DMS153 (cell line): ENCODE measurements around the gene GPC4.

Experiments
- DNase-seq: peaks from one replicate; lab custom pipeline; 2025; lab: John Stamatoyannopoulos, UW

The GPC4 gene

DNA sequence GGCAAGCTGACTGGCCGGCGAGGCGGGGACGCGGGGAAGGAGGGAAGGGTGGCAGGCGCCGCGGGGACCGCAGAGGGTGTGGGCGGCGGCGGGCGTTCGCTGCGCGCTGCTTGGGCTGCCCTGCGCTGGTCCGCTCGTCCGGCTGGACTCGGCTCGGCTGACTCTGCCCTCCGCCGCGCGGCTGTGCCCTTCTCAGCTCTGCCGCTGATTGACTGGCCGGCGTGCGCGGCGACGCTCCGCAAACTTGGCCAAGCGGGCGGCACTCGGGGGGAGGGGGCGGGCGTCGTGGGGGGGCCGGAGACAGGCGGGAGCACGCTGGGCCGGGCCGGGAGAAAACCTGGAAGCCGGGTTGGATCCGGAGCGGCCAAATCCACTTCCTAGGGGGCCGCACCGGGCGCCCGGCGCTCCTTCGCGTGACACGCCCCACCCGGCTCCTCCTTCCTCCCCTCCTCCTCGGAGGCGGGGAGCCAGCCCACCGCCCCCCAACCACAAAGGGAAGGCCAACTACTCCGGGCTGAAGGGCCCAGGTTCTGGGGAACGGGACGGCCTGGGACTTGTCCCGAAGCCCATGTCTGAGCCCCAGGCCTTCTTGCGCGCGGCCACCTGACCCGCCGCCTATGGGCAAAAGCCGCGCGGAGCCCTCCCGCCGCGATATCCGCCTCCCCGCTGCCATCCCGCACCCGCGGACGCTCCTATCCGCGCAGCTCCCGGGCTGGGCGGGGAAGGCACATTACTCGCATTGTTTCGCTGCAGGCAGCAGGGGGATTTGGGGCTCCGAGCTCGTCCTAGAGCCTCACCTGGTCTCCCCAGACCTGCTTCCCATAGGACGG lies at the start of gene GPC4:
TSS of gene GPC4 (minus strand) at position 214 of the 830 bp plus-strand sequence. CDS start 524 bp downstream, outside the sequence.
- no peak for DNase-seq

DNA sequence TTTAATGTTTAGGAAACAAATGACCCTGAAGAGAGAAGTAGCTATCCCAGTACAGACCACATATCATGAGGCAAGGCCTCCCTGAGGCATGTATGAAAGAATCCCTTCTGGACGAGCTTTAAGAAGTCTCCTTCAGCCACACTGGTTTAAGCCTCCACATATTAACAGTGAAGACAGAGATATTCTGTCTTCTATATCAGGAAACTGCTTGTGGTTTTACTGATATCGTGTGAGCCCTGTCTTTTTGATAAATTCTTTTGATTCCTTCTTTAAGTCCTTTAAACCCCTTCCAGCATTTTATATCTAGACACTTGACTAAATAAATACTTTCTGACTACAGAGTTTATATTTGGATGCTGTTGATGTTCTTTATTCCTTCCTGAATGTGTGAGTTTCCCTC lies 45.9 kb upstream of the GPC4 start:
- DNase-seq: no peak

DNA sequence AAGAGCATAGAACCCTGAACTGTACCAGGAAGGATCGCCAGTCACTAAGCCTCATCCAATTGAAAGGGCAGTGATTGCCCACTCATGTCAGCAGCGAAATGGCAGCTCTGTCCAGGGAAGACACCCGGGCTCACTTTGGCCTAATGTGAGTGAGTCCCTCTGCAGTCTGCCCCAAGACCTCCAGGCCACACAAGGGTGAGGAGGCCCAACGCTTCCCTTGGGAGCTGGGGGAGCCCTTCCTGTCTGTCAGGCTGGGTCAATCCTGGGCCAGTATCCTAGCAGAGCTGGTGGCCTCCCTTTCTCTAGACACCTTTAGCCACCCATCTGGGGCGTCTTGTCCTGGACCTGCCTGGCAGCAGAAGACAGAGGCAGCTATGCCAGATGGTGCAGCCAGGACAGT lies 39.6 kb upstream of the GPC4 start:
- no peak for DNase-seq

DNA sequence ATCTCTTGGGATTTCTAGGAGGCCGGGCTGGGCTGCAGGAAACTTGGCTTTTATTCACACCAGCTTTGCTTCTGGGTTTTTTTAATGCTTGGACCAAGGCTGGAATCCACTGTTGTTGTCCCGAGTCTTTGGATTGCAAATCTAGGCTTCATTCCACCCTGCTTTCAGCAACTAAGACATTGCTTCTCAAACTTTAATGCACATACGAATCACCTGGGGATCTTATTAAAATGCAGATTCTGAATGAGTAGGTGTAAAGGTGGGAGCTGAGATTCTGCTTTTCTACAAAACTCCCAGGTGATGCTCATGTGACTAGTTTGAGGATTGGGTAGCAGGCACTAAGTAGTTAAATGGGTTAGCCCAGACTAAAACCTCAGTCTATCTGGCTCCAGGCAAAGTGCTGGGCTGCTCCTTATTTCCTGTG lies 39.2 kb upstream of the GPC4 start:
- DNase-seq: no peak

DNA sequence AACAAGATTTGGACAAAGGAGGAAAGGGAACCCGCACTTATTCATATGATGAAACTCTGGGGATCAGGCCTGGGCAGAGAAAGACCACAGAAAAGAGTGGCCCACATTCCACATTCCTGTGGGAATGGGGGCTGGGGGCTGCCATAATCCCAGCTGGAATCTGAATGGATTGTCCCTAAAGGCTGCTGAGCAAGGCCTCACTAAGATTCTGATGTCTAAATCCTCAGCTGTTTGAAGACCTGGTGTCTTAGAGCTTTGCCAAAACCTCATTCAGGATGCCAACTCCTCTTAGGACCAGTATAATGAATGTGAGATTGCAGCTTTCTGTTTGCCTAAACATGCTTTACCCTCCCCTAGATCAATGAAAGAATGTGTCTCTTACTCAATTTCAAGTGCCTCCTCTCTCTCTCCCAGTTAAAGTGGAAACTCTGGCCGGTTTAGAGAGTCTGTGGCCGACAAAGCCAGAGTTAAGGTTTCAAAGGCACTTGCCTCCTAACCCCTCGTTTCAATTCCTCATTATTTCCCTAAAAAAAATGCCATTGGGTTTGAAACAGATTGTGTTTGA lies 33.3 kb upstream of the GPC4 start:
- no peak for DNase-seq

DNA sequence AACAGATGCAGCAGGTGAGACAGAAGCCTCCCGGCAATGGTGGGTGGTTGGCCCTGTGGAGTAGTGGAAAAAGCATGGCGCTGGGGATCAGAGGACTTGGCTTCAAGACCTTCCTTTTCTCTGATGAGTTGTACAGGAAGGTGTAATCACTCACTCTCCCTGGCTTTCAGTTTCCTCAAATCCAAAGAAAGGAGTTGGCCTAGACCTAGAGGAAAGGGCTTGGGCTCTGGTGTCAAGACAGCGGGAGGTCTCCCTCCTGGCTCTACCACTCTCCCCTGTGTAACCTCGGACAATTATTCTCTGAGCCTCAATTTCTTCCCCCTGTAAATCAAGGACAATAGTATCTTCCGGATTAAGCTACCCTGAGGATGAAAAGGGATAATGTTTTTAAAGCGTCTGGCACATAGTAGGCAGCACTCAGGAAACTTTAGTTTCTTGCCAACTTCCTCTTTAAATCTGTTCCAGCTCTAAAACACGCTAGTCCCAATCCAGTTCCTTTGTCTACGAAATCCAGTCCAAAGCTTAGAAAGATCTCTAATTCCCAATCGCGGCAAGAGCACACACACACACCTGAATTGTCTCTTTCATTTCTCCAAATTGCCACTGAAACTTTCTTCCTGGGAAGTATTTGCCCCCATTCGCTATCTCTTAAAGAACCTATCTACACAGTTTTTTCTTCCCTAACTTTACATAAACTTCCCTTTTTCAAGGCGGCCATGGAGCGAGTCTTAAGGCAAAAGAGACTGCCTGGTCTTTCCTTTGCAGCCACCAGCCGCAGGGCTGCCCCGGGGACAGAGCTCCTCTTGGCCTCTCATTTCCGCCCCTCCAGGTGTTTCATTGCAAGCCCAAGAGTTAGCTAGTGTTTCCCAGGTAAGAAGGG lies 29.9 kb upstream of the GPC4 start:
- DNase-seq: peak; percentile 70

DNA sequence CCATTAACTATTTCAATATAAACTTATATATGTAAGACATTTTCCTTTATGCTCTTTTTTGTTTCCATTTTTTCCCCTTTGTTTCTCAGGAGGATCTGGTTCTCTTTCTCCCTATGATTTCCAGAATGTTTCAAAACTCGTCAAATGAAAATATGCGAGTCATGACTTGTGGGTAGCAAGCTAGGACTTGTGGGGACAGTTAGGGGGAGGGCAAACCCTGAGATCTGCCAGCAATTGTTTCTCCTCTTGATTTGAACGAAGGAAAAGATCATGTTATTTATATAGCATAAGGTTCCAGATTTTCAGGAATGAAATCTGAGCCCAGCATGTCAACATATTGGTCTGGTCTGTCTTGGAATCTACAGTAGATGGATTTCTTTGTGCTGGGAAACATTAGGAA lies 28.9 kb upstream of the GPC4 start:
- no peak for DNase-seq

DNA sequence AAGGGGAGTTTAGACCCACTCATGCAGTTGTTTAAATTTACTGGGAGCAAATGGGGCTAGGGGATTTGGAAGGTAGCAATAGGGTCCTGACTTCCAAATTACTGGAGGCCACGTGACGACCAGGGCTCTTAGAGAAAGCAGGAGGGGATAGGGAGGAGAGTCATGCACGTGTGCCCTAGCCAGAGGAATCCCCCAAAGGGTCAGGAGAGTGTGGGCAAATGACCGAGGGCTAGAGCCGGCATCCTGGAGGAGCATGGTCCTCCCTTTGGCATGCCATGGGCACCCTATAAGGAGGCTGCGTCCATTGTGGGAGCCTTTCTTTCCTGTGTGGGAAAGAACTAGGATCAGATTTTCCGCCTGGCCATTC lies 25.5 kb upstream of the GPC4 start:
- DNase-seq: no peak

DNA sequence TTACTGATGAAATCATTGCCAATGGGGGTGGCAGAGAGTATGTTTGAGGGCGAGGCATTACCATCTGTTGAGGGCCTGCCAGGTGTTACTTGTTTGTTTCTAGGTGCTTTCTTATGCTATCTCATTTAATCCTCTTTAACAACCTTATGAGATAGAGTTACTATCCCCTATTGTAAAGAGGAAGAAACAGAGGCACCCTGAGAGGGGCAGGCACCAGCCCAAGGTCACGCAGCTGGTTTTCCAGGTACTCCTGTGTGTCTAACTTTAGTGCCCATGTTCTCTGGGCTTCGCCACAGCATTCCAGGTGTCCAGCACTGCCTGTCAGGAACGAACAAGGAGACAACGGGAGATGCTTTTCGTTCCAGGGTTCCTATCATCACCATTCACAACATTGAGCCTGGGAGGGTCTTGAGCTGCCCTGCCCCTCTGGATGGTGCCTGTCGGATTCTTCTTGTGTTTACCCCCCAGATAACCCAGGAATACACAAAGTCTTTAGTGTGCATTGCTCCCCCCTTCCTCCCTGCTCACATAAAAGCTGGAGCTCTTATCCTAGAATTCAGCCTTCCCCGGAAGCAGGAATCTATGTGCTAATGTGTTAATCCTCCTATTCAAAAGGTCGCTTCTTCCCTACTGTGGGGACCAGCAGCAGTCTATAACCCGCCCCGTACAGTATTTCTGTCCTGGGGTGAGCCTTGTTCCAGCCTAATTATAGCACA lies 24.9 kb upstream of the GPC4 start:
- no peak for DNase-seq

DNA sequence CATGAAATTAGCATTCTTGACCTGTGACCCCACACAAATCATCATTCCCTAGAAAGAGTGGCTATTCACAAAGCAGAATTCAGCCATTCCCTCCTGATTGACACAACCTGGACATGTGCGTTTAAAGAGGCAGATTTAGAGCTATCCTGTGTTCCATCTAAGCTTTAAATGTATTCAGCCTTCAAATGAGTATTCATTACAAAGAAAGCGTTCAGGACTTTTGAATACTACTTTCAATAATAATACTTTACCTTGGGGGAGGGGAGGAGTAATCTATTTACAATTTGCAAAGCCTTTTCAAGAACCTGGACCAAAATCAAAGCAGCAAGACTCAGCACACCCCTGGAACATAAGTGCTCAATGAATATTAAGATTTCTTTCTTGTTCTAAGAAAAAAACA lies 22.5 kb upstream of the GPC4 start:
- no peak for DNase-seq

DNA sequence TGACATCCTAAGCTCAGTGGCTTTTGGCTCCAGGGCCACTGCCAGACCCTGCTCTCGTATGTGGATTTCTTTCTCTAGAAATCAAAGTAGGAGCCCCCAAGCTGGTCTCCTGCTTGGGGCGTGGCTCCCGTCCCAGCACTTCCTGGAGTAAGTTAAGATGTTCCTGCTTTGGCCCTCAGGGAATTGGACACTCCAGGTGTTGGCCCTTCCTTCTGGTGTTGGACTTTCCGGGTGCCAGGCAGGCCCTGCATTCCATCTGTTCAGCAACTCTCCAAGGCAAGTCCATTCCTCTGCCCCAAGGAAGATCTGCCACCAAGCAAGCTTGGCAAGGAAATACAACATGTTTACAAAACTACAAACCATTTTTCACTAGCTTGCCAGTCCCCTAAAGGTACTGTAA lies 22.1 kb upstream of the GPC4 start:
- DNase-seq: no peak

DNA sequence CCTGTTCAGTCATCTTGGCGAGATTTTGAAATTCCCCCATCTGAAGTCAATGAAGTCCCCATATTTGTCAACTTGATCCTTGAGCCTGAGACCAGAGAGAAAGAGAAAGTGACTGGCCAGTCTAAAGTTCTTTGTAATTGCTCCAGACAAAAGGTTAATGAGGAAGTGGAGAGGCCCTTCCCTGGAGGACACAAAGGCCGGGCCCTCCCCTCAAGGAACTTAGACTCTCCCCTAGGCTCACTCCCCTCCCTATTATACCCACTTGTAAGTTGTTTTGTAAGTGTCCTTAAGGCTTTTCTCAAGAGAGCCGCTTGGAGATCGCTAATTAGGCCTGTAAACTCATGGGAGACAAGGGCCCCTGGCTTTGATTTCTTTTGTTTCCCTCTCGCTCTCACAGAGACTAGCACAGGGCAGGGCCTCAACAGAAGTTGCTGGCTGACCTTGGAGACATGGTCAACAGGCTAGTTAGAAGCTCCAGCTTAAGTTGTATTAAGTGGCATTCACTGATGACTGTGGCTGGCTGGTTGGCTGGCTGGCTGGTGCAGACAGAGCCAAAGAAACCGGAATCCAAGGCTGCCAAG lies 20.3 kb upstream of the GPC4 start:
- DNase-seq: no peak

DNA sequence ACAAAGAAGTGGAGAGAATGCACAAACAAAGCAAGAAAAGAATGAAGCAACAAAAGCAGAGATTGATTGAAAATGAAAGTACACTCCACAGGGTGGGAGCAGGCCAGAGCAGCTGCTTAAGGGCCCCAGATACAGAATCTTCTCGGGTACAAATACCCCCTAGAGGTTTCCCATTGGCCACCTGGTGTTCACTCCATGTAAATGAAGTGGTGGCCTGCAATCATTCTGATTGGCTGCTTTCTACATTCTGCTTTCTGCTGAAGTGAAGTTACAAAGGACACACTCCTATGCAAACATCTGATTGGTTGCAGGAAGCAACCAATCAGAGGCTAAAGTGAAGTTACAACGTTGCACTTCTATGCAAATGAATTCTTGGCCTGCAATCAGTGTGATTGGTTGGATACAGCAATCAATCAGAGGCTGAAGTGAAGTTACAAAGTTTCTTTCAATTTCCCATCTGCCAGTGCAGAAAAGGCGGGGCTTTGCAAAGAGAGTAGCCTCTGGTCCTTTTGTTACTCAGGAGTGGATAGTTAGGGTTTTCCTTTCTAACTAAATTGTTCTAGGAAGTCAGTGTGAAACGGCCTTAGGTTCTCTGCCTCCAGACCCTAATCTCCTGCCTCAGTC lies 19.0 kb upstream of the GPC4 start:
- DNase-seq: no peak

DNA sequence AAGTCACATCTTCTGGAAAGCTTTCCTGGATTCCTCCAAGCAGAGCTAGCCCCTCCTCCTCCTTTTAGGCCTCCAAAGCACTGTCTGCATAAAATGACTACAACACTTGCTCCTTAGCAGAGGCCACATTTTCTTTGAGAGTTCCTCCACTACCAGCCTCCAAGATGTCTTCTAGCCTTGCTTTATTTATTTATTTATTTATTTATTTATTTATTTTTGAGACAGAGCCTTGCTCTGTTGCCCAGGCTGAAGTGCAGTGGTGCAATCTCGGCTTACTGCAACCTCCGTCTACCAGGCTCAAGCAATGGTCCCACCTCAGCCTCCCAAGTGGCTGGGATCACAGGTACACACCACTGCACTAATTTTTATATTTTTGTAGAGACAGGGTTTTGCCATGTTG lies 4.6 kb upstream of the GPC4 start:
- DNase-seq: no peak

DNA sequence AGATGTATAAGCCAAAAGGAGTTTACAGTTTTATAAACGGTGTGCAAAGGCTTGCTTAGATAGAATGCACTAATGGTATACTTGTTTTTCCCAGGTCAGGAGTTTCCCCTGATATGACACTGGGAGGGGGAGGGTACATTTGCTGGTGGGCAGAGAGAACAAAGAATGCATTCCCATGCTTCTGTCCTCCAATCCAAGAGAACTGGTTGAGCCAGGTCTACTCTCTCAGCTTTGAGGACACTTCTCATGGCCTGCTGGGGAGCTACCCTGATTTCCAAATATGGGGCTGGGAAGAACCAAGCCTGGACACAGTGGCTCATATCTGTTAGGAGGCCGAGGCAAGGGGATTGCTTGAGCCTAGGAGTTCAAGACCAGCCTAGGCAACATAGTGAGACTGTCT lies 3.3 kb upstream of the GPC4 start:
- no peak for DNase-seq

DNA sequence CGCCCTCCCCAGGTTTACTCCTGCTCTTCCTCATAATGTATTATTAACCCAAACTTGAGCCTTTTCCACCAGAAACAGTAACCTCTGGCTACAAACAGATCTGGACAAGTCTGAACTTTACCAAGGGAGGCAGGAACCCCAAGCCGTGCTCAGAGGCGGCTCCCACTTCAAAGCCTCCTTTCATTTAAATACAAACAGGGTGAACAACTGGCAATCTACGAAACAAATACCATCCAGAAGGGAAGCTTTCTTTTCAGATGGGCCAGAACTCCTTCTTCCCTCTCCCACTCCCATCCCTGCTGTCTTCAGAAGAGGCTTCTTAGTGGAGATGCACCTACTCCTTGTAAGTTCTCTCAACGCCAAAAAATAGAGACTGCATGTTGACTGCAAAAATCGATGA lies 2.1 kb upstream of the GPC4 start:
- DNase-seq: no peak

DNA sequence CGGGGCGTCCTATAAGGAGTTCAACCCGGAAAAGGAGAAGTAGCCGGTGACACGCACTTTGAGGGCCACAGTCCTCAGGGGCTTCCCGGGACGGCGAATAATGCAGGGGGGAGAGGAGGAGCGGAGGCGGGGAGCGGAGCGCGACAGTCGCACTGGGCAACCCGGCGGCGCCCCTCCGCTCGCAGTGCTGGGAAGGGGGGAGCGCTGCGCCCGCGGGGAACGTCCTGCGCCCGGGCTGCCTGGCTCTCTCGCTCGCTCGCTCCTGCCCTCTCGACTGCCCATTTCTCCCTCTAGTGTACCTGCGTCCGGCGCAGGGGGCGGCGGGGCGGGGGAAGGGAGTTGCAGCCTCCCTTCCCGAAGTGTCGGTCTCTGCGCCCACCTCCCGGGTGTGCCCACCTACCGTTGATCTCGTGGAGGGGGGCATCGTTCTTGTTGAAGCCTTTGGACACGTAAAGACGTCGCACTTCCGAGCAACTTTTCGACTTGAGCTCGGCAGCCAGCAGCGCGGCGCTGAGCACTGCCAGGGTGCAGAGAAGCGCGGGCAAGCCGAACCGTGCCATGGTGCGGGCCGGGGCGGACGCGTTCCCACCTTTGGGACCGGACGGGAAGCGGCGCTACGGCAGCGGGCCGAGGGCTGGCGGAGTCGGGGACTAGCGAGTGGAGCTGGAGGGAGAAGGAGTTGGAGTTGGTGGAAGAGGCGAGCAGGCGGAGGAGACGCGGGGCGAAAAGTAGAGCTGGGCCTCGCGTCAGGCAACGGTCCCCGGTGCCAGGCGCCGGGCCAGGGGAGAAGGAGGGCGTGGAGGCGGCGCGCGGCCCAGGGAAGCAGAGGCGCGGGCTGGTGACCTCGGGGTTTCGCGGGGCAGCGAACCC lies 648 bp downstream of the GPC4 start:
- DNase-seq: no peak

DNA sequence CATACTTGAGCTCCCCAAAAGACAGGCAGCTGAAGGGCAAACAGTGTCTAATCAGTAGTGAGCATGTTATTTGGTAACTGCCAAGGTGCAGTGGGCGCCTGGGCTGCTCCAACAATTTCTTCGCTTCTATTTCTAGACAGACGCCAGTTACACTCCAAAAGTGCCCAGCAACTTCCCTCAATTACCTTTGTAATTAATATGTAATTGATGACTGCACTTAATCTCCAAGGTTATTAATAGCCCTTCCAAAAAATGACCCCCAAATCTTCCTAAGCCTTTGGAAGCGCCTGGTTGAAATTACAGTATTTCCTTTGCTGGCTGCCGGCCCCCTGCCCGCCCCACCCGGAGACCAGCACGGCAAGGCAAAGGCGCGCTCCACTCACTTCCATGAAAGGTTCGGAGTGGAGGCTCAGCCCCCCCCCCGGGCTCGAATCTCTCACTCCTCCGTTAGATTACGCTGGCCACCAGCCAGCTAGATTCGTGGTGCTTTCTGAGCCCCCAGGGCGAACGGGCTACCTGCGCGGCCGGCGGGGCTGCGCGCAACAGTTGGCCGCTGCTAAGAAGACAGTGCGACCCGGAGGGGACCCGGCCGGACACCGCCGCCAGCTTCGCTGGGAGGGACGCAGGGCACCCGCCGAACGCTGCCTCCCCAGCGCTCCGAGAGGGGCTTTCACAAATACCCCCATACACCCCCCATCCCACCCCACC lies 1.9 kb downstream of the GPC4 start:
- DNase-seq: no peak

DNA sequence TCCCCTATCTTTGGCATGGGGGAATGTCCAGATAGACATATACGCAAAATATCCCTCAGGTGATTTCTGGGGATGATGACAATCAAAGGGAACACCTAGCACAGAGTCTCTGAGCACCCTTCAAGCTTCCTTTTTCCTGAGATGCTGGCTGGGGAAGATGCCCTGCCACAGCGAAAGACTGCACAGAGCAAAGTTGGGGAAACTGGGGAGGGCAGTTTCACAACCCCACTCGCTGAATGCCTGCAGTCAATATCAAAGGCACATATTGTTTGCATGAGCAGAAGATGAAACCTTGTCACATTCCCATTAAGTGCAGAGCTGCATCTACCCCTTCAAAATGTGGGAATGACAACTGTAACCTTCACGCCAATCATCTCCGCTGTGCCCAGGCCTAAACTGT lies 2.6 kb downstream of the GPC4 start:
- DNase-seq: no peak

DNA sequence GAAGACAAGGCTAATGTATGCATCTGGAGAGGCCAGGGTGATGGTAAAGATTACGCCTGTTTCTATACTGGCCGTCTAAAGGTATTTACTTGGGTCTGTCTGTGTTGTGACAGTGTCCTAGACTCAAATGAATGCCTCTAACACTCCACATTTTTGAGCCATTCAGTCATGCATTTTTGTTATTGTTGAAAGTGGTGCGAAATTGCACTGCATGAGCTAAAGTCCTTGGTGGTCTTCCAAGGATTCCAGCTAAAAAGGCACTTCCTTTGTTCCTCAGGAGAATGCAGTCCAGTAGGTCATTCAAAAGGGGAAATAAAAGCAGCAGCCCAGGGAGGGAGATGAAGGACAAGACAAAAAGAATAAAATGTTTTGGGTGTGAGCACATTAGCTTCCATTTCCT lies 3.0 kb downstream of the GPC4 start:
- DNase-seq: no peak
